Prostate gland (tissue), 2 donors: Measurements from ENCODE around the gene FRYL. TPM values are rescaled to one million over a fixed set of nuclear protein-coding genes. Genes with fewer than 3 reads are reported as not detected.

ENCODE experiments used
- DNase-seq: peaks from one replicate; pipeline ENCODE4 v3.0.0-alpha.2; 2019; ENCODE audit warnings: low spot score
- H3K27ac ChIP-seq, 2 donors: fragments of 200-600 bp; sonication (generic); 2 replicates each; pipeline ENCODE4 v1.5.1; 2017 to 2019
- H3K27me3 ChIP-seq: fragments of 200-600 bp; sonication (generic); replicated peaks from 2 replicates; pipeline ENCODE4 v1.5.1; 2019; ENCODE audit not compliant: insufficient read depth
- H3K36me3 ChIP-seq, 2 donors: fragments of 200-600 bp; sonication (generic); 1 replicate in 1 of 2; 2 replicates in 1 of 2; pipeline versions ENCODE4 v1.5.1 to v1.8.1; 2017 to 2019
- H3K4me1 ChIP-seq: fragments of 200-600 bp; sonication (generic); replicated peaks from 2 replicates; pipeline ENCODE4 v1.5.1; 2019
- H3K4me3 ChIP-seq, 2 donors: fragments of 200-600 bp; sonication (generic); 2 replicates each; pipeline ENCODE4 v1.5.1; 2017 to 2019
- H3K9me3 ChIP-seq: fragments of 200-600 bp; sonication (generic); 2 replicates; pipeline ENCODE4 v1.5.1; 2017
- POLR2A ChIP-seq: fragments of 450-650 bp; IDR thresholded peaks from one replicate; pipeline ENCODE4 v1.6.1; 2016; ENCODE audit warnings: antibody characterized with exemption, mild to moderate bottlenecking
- POLR2AphosphoS5 ChIP-seq: sonication (generic); formaldehyde crosslinking; IDR thresholded peaks from one replicate; pipeline ENCODE4 v1.6.1; 2017; ENCODE audit warnings: antibody characterized with exemption
- WGBS: methylation state at CpG from one replicate; pipeline ENCODE4 v1.1.5; 2018; 5-methylcytosine and 5-hydroxymethylcytosine counted together
- intact Hi-C: fragments of 100-400 bp; cut with DNase I; formaldehyde crosslinking; loops from one replicate; pipeline ENCODE4 v1.14.2; 2022
- total RNA-seq, 2 donors: library from RNA; depleted of rRNA; stranded (reverse); fragments of >200 nt; gene quantifications; one replicate each; pipeline ENCODE4 v1.1.0, GENCODE V29; 2016
- TF ChIP-seq, protein P1 (sequence below), 4 experiments: fragments of 200-600 bp in 2 of 4; fragments of 450-650 bp in 2 of 4; sonication (generic) in 2 of 4; IDR thresholded peaks; 1 replicate in 3 of 4; 2 replicates in 1 of 4; pipeline ENCODE4 v1.5.1; 2016 to 2019; ENCODE audit warnings: antibody characterized with exemption in 4 of 4, mild to moderate bottlenecking in 2 of 4, moderate library complexity in 2 of 4

The FRYL gene
- total RNA-seq, 2 donors from 2014 or later: 40.0 to 47.6 TPM

DNA sequence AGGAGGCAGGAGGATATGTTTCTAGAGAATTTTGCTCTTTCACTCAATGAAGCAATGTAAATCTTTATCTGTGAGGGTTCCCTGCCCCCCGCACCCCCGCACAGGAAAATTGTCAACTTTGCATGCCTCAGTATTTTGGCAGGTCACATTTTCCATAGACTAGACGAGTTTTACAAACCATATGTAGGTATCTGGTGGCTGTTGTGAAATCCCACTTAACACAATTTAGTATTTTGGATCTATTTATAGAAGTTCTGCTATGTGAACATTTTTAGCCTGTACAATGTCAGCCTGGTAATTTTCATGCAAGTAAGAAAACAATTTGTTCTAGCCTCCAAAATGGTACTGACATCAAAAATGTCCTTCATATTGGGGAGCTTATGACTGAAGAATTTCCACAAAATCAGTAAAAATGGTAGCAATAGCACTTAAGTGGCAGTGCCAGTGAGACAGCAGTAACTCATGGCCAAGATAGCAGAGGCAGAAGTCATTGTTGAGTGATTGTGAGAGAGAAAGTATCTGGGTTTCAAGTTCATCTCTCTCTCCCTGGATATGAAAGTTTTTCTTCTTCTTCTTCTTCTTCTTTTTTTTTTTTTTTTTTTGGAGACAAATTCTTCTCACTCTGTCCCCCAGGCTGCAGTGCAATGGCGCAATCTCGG lies 12.4 kb upstream of the FRYL start:
- TF ChIP-seq POLR2A (no peak), POLR2AphosphoS5 (no peak)
- TF ChIP-seq, protein P1, sequence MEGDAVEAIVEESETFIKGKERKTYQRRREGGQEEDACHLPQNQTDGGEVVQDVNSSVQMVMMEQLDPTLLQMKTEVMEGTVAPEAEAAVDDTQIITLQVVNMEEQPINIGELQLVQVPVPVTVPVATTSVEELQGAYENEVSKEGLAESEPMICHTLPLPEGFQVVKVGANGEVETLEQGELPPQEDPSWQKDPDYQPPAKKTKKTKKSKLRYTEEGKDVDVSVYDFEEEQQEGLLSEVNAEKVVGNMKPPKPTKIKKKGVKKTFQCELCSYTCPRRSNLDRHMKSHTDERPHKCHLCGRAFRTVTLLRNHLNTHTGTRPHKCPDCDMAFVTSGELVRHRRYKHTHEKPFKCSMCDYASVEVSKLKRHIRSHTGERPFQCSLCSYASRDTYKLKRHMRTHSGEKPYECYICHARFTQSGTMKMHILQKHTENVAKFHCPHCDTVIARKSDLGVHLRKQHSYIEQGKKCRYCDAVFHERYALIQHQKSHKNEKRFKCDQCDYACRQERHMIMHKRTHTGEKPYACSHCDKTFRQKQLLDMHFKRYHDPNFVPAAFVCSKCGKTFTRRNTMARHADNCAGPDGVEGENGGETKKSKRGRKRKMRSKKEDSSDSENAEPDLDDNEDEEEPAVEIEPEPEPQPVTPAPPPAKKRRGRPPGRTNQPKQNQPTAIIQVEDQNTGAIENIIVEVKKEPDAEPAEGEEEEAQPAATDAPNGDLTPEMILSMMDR (IDR thresholded peaks at IDR 0.05): no peak

DNA sequence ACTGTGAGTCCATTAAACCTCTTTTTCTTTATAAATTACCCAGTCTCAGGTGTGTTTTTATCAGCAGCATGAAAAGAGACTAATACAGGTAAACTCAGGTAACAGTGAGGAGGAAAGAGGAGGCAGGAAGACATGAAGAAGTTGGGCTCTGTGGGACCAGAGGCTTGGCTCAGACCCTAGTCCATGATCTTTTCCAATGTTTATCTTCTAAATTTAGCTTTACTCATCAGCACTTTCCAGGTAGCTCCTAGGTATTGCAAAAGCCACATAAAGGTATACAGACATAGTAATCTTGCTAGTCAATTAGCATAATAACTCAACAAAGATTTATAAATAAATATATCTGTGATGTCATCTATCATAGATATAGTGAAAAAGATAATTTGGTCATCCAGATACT lies 11.2 kb upstream of the FRYL start:
- no peak for DNase-seq
- H3K4me1 ChIP-seq: no peaks in the 10 kb centered on the region
- H3K27me3 ChIP-seq: no peaks in the 10 kb centered on the region
- H3K9me3 ChIP-seq: no peaks in the 10 kb centered on the region
- intact Hi-C loops: no loop called here
- TF ChIP-seq POLR2A (no peak), POLR2AphosphoS5 (no peak)
- TF ChIP-seq, protein P1 (IDR thresholded peaks at IDR 0.05): no peak
- H3K36me3 ChIP-seq: no peaks in the 10 kb centered on the region
- no peak overlapping the region for H3K4me3 ChIP-seq
- no peak overlapping the region for H3K27ac ChIP-seq

More for the DNA sequence above, 12.4 kb upstream of the FRYL start:
- 83% methylated on average over 5 of the region's 5 CpGs for WGBS
- Histone ChIP-seq H3K27ac (no peak overlapping the region), H3K27me3 (no peaks in the 10 kb centered on the region), H3K4me1 (no peaks in the 10 kb centered on the region), H3K9me3 (no peaks in the 10 kb centered on the region), H3K36me3 (no peaks in the 10 kb centered on the region), H3K4me3 (no peak overlapping the region)
- intact Hi-C loops: no loop called here
- DNase-seq: no peak

DNA sequence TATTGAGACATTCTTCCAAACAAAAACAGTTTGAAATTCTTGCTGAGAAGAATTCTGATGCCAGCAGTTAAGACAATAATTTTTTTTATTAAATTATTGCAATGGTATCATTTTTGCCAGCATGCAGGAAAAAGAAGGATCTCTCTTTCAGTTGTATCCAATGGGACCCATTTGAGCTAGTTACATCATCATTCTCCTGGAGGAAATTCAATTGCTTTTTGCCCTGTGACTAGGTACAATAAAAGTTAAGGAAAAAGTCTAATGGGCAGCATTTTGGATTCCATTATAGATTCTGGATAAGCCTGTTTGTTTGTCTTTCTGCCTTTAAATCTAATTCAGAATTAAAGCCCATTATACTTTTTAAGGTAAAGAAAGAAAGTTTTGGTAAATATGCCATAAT lies 10.5 kb upstream of the FRYL start:
- Histone ChIP-seq H3K36me3 (no peaks in the 10 kb centered on the region), H3K4me3 (no peak overlapping the region), H3K4me1 (no peaks in the 10 kb centered on the region), H3K9me3 (no peaks in the 10 kb centered on the region), H3K27ac (no peak overlapping the region), H3K27me3 (no peaks in the 10 kb centered on the region)
- DNase-seq: no peak
- intact Hi-C loops: no loop called here
- TF ChIP-seq POLR2AphosphoS5: no peak

DNA sequence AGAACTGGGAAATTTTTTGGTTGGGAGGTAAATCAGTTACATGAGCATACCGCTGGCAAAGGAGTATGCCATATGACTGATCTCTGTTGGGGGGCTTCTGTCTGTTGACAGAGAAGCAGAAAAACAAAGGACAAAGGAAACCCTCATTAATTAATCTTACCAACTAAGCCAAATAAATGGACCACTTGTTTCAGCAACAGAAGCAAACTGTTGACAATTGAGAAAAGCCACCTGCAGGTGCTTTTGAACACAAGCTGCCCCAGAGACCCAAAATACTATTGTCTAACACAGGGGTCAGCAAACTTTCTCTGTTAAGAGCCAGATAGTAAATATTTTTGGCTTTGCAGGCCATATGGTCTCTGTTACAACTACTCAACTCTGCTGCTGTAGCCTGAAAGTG lies 7.0 kb upstream of the FRYL start:
- Histone ChIP-seq H3K4me3 (no peak overlapping the region), H3K4me1 (no peaks in the 10 kb centered on the region), H3K27ac (no peak overlapping the region), H3K36me3 (no peaks in the 10 kb centered on the region), H3K9me3 (no peaks in the 10 kb centered on the region), H3K27me3 (no peaks in the 10 kb centered on the region)
- no peak for TF ChIP-seq POLR2AphosphoS5
- TF ChIP-seq, protein P1 (IDR thresholded peaks at IDR 0.05): no peak
- TF ChIP-seq POLR2A: no peak
- DNase-seq: no peak
- 61% methylated on average over 1 of the region's 1 CpG for WGBS
- intact Hi-C loops: no loop called here

DNA sequence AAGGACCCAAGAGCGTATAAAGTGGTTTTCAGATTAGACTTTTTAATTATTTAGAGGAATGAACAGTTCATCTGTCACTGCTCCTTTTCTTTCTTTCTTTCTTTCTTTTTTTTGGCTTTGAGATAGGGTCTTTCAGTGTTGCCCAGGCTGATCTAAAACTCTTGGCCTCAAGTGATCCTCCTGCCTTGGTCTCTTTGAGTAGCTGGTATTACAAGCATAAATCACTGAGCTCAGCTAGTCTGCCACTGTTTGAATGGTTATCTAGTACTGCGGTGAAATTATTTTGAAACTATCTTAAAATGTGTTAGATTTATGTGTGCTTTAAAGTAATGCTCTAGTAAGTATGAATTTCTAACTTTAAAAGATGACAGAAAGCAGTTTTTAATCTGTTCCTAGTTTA lies 6.5 kb upstream of the FRYL start:
- no peaks in the 10 kb centered on the region for H3K27me3 ChIP-seq
- no peaks in the 10 kb centered on the region for H3K36me3 ChIP-seq
- no peaks in the 10 kb centered on the region for H3K4me1 ChIP-seq
- no peak for TF ChIP-seq POLR2A
- TF ChIP-seq, protein P1 (IDR thresholded peaks at IDR 0.05): no peak
- intact Hi-C loops: no loop called here
- H3K4me3 ChIP-seq: no peak overlapping the region
- WGBS: 85% methylated on average over 2 of the region's 2 CpGs
- no peak for DNase-seq
- no peaks in the 10 kb centered on the region for H3K9me3 ChIP-seq
- H3K27ac ChIP-seq: no peak overlapping the region
